Muscle of leg (tissue), 11 donors: ENCODE data around the gene CALN1. TPM values are rescaled to one million over a fixed set of nuclear protein-coding genes. Genes with fewer than 3 reads are reported as not detected.

ENCODE experiments used
- DNase-seq: peaks from one replicate; pipeline ENCODE4 v3.0.0; 2013
- H3K27ac ChIP-seq: one replicate; pipeline ENCODE4 v1.5.1; 2013; ENCODE audit warnings: mild to moderate bottlenecking, low read length, control low read depth
- H3K27me3 ChIP-seq: one replicate; pipeline ENCODE4 v1.6.1; 2013; ENCODE audit warnings: low read length; ENCODE audit not compliant: control insufficient read depth, insufficient read depth
- H3K36me3 ChIP-seq: one replicate; pipeline ENCODE4 v1.6.1; 2013; ENCODE audit warnings: low read length; ENCODE audit not compliant: control insufficient read depth, insufficient read depth
- H3K4me1 ChIP-seq: one replicate; pipeline ENCODE4 v1.6.1; 2013; ENCODE audit warnings: low read length; ENCODE audit not compliant: control insufficient read depth, insufficient read depth
- H3K4me3 ChIP-seq: one replicate; pipeline ENCODE4 v1.5.1; 2013; ENCODE audit warnings: low read length, control low read depth
- H3K9me3 ChIP-seq: replicated peaks from 2 replicates; pipeline ENCODE4 v1.6.1; 2013; ENCODE audit warnings: low read depth, low read length; ENCODE audit not compliant: control insufficient read depth
- WGBS: methylation state at CpG from one replicate; pipeline ENCODE4 v1.1.5; 2013; ENCODE audit warnings: missing lambda C conversion rate; ENCODE audit not compliant: insufficient coverage; 5-methylcytosine and 5-hydroxymethylcytosine counted together
- polyA plus RNA-seq, 8 donors: library from polyadenylated mRNA; unstranded; fragments of 120-200 nt; gene quantifications; one replicate each; pipeline versions ENCODE4 v1.2.1 to v1.2.3, GENCODE V29; 2013; ENCODE audit warnings: inconsistent platforms in 1 of 8, low replicate concordance in 1 of 8; ENCODE audit not compliant: insufficient read length in 8 of 8, insufficient read depth in 1 of 8
- total RNA-seq: library from RNA; stranded (reverse); fragments of 120-200 nt; gene quantifications from one replicate; pipeline ENCODE4 v1.2.4, GENCODE V29; 2013

CALN1 gene
- total and polyA plus RNA-seq, 9 donors: 0.65 to 2.3 (median 1.0) TPM

- H3K4me1 ChIP-seq: peaks cover 6% of the 10 kb centered on the region
- 45% methylated on average over 4 of the region's 6 CpGs for WGBS
- H3K27me3 ChIP-seq: peaks cover 42% of the 10 kb centered on the region
These were observed 78.1 kb downstream of the CALN1 start for GRCh38 chr7:72334066-72334465.

GRCh38 chr7:72326811-72327210 lies 85.3 kb downstream of the CALN1 start:
- Histone ChIP-seq H3K36me3 (no peaks in the 10 kb centered on the region), H3K27me3 (no peaks in the 10 kb centered on the region), H3K27ac (no peak overlapping the region), H3K9me3 (no peaks in the 10 kb centered on the region), H3K4me1 (no peaks in the 10 kb centered on the region), H3K4me3 (no peak overlapping the region)
- DNase-seq: no peak

More at GRCh38 chr7:72334066-72334465, 78.1 kb downstream of the CALN1 start:
- Histone ChIP-seq H3K36me3 (no peaks in the 10 kb centered on the region), H3K27ac (no peak overlapping the region), H3K4me3 (no peak overlapping the region), H3K9me3 (peaks cover 5% of the 10 kb centered on the region)
- no peak for DNase-seq

GRCh38 chr7:72326365-72326764 lies 85.8 kb downstream of the CALN1 start:
- no CpG with 5 or more reads among the region's 4 CpGs for WGBS
- no peak for DNase-seq
- H3K27ac ChIP-seq: no peak overlapping the region
- no peak overlapping the region for H3K4me3 ChIP-seq
- H3K36me3 ChIP-seq: no peaks in the 10 kb centered on the region
- no peaks in the 10 kb centered on the region for H3K9me3 ChIP-seq
- H3K4me1 ChIP-seq: no peaks in the 10 kb centered on the region
- H3K27me3 ChIP-seq: no peaks in the 10 kb centered on the region

- 92% methylated on average over 2 of the region's 5 CpGs for WGBS
- DNase-seq: no peak
- H3K27me3 ChIP-seq: no peaks in the 10 kb centered on the region
- H3K9me3 ChIP-seq: no peaks in the 10 kb centered on the region
- H3K4me3 ChIP-seq: no peak overlapping the region
- H3K27ac ChIP-seq: no peak overlapping the region
- H3K4me1 ChIP-seq: no peaks in the 10 kb centered on the region
- no peaks in the 10 kb centered on the region for H3K36me3 ChIP-seq
These were observed 86.6 kb downstream of the CALN1 start for GRCh38 chr7:72325561-72325960.

- Histone ChIP-seq H3K27ac (no peak overlapping the region), H3K9me3 (peaks cover 2% of the 10 kb centered on the region), H3K36me3 (no peaks in the 10 kb centered on the region), H3K27me3 (no peaks in the 10 kb centered on the region), H3K4me3 (no peak overlapping the region), H3K4me1 (no peaks in the 10 kb centered on the region)
- WGBS: 78% methylated on average over 4 of the region's 7 CpGs
- no peak for DNase-seq
These were observed 90.5 kb downstream of the CALN1 start for GRCh38 chr7:72321637-72322036.

GRCh38 chr7:72321081-72321480 lies 91.1 kb downstream of the CALN1 start:
- no peaks in the 10 kb centered on the region for H3K4me1 ChIP-seq
- WGBS: no CpG with 5 or more reads among the region's 8 CpGs
- no peaks in the 10 kb centered on the region for H3K27me3 ChIP-seq
- no peaks in the 10 kb centered on the region for H3K36me3 ChIP-seq
- H3K9me3 ChIP-seq: peaks cover 2% of the 10 kb centered on the region
- H3K4me3 ChIP-seq: no peak overlapping the region
- H3K27ac ChIP-seq: no peak overlapping the region
- DNase-seq: no peak

- Histone ChIP-seq H3K36me3 (no peaks in the 10 kb centered on the region), H3K27ac (no peak overlapping the region), H3K4me1 (no peaks in the 10 kb centered on the region), H3K9me3 (peaks cover 2% of the 10 kb centered on the region), H3K4me3 (no peak overlapping the region), H3K27me3 (no peaks in the 10 kb centered on the region)
- peak; percentile 25 for DNase-seq
- no CpG with 5 or more reads among the region's 2 CpGs for WGBS
These were observed 94.8 kb downstream of the CALN1 start for GRCh38 chr7:72317341-72317740.

GRCh38 chr7:72316148-72316547 lies 96.0 kb downstream of the CALN1 start:
- Histone ChIP-seq H3K4me1 (no peaks in the 10 kb centered on the region), H3K36me3 (no peaks in the 10 kb centered on the region), H3K27me3 (no peaks in the 10 kb centered on the region), H3K4me3 (no peak overlapping the region), H3K27ac (no peak overlapping the region), H3K9me3 (peaks cover 2% of the 10 kb centered on the region)
- DNase-seq: no peak
- WGBS: no CpG with 5 or more reads among the region's 6 CpGs

GRCh38 chr7:72313906-72314305 lies 98.2 kb downstream of the CALN1 start:
- WGBS: no CpG with 5 or more reads among the region's 5 CpGs
- Histone ChIP-seq H3K4me1 (no peaks in the 10 kb centered on the region), H3K4me3 (no peak overlapping the region), H3K27me3 (no peaks in the 10 kb centered on the region), H3K9me3 (no peaks in the 10 kb centered on the region), H3K36me3 (no peaks in the 10 kb centered on the region), H3K27ac (no peak overlapping the region)
- no peak for DNase-seq

GRCh38 chr7:72310301-72310700 lies 101.8 kb downstream of the CALN1 start:
- 100% methylated on average over 3 of the region's 4 CpGs for WGBS
- Histone ChIP-seq H3K4me1 (no peaks in the 10 kb centered on the region), H3K27ac (no peak overlapping the region), H3K9me3 (no peaks in the 10 kb centered on the region), H3K27me3 (no peaks in the 10 kb centered on the region), H3K36me3 (no peaks in the 10 kb centered on the region), H3K4me3 (no peak overlapping the region)
- no peak for DNase-seq

GRCh38 chr7:72309476-72309875 lies 102.7 kb downstream of the CALN1 start:
- 74% methylated on average over 9 of the region's 9 CpGs for WGBS
- Histone ChIP-seq H3K4me1 (no peaks in the 10 kb centered on the region), H3K36me3 (no peaks in the 10 kb centered on the region), H3K27ac (no peak overlapping the region), H3K4me3 (no peak overlapping the region), H3K9me3 (no peaks in the 10 kb centered on the region), H3K27me3 (no peaks in the 10 kb centered on the region)
- no peak for DNase-seq
